NCI-H146 treated with DMSO at 0.1 percent for 48 hours (cell line): ENCODE data around the gene INPP5F.

Experiments
- DNase-seq: peaks from one replicate; lab custom pipeline; 2025; ENCODE audit not compliant: unreplicated experiment; lab: John Stamatoyannopoulos, UW

Gene INPP5F

GRCh38 chr10:119737823-119738222 lies 12.0 kb downstream of the INPP5F start:
- DNase-seq = no peak

- no peak for DNase-seq
Measured at GRCh38 chr10:119738962-119739361, 13.1 kb downstream of the INPP5F start.

DNA sequence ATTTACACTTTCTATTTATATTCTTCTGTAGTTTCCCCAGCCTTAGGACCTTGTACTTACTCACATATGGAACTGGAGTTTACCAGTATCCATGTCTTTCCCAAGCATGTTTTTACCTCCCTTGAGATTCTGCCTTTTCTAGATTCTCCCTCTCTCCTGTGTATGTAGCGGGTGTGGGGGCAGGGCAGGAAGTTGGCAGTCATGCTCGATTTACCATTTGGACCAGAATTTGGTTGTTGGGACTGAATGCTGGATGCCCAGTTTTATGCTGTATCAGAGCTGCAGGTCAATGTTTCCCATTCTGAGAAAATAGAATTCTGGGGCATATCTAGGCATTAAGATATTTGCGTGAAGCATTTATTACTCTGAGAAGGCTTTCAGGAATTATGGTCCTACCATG lies 14.2 kb downstream of the INPP5F start:
- DNase-seq = no peak

DNA sequence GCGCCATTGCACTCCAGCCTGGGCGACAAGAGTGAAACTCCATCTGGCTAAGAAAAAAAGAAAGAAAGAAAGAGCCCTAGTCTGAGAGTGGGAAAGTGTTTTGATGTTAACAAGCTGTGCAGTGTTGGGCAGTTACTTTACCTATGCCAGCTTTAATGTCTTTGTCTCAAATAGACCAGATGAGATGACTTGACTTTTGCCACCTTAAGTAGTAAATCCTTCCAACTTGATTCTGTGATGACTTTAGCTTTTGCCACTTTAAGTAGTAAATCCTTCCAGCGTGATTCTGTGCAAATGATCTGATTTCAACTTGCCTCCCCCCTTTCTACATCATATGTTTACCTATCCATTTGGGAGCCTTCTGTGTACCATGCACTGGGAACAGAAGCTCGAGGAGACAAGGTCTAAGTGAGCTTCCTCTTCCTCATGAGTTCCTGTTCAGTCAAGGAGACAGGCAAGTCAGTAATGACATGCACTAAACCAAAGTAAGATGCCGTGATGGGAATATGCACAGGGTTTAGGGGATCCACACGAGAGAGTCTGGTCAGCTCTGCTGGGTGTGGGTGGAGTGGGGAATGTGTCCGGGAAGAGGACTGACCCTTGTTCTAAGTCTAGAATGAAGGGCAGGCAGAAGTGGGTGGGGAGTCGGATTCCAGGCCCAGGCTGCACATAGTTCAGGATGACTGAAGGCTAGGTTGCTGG lies 17.2 kb downstream of the INPP5F start:
- DNase-seq = no peak

DNA sequence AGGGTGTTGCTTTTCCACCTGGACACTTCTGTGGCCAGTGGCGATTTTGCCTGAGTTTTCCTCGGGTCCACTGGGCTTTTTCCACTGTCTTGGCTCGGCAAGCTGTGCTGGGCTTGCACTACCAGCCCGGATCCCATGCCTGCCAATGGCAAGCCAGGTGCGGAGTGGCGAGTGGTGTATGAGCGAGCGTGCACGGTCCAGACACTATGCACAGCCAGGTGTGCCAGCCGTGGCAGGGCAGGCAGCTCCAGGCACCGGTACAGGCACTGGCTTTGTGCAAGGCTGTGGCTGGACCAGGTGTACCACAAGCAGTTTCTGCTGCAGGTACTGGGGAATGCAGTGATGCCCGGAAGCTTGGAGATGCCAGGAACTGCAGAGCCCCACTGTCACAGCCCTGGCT lies 22.1 kb downstream of the INPP5F start:
- no peak for DNase-seq

- no peak for DNase-seq
Measured at GRCh38 chr10:119748871-119749270, 23.0 kb downstream of the INPP5F start.

DNA sequence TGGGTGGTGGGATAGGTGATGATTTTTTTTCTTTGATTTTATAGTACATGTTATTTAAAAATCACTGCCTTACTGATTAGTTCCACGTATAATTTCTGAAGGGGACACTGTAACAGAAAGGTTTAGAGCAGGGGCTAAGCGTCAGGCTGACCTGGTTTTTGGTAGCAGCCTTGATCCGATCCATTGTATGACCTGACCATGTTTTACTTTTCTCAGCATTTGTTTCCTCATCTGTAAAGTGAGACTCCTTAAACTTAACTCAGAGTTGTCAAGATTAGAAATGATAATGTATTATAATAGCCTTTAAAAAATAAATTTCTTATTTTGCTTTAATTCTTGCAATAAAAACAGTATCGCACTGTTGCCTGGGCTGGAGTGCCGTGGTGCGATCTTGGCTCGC lies 23.6 kb downstream of the INPP5F start:
- DNase-seq = no peak

DNA sequence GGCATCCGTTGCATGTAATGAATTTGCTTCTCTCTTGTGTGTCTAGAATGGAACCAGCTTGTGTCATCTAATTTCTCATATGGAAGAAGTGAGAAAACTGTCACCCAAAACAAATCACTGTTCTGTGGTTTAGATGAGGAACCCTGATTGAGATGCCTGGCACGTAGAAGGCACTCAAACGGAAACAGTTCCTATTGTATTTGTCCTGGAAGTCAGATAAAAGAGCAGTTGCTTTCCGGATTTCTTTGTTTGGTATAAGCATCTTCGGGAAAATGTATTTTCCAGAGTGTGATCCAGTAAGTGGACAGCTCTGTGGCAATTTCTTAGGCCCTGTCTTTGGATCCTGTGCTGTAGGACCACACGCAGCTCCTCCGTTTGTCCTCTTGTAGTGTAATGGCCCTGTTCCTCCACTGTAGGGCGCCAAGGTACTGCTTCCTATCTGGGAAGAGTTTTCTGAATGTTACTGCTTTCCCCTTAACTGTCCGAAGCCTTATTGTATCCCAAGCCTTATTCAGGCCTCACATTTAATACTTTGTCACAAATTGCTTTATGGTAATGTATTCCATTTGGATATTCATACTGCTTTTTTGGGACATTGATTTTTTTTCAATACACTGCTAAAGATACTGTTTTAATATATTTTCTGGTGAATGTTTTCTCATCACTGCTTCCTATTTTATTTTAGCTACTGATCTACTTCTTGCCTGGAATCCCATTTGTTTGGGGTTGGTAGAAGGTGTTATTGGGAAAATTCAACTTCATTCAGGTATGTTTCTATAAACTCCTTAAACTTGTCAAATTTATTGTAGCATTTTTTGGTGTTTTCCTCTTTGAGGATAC lies 24.8 kb downstream of the INPP5F start:
- DNase-seq = peak; percentile 61

DNA sequence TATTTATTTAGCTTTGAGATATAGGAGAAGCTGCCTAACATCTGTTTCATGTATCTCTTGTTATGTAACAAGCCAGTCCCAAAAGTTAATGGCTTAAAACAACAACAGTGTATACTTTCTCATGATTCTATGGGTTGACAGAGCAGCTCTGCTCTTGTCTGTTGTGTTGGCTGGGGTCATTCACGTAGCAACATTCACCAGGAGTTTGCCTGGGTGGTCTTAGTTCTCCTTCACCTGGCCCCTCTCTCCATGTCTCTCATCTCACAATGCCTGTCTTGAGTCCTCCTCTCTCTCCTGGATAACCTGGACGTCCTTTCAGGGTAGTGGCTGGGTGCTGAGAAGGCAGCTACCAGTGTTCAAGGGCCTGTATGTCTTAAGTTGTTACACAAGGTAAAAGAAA lies 27.5 kb downstream of the INPP5F start:
- no peak for DNase-seq

GRCh38 chr10:119754085-119754484 lies 28.2 kb downstream of the INPP5F start:
- DNase-seq = no peak

GRCh38 chr10:119754936-119755335 lies 29.1 kb downstream of the INPP5F start:
- no peak for DNase-seq

DNA sequence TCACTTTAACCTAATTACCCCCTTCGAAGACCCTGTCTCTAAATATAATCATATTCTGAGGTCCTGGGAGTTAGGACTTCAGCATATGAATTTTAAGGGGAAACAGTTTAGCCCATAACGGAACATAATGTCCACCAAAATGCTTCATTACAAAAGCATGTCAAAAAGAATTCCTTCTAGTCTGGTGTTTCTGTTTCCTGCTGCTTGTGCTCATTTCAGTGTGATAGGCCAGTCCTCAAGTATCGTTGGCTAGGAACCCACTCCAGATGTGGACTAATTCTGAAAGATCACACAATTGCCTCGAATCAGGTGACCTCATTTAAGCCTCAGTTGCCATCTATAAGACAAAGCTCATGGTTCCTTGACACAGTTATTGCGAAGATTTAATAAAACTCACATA lies 29.6 kb downstream of the INPP5F start:
- DNase-seq = no peak

DNA sequence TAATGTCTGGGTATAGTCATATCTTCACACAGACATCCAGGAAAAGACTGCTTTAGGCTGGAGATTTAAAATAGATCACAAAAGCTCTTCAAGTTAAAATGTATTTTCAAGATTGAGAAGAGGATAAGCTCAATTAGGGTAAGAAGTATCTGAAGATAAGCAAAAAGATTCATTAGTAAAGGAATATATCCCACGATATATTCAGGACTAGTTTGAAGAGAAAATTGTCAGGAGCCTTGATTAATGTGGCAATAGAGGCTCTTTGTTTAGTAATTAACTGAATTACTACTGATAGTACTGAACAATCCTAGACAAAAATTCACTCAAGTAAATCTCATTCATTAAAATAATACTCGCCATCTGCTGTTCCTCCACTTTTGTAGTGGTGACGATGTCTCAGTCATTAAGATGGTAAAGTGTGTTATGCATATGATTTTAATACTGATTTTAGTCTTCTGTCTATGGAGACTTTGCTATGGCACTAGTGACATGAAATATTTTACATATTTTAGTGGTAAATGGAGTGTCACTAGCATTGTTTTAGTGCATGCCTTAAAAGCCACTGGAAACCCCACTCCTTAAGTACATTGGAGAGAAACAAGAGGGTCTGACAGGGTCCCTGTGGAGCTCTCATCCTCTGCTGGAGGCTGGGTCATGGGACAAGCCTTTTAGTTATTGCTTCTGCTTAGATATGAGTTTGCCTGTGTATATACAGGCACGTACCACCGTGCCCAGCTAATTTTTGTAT lies 32.8 kb downstream of the INPP5F start:
- DNase-seq = no peak

GRCh38 chr10:119759832-119760231 lies 34.0 kb downstream of the INPP5F start:
- no peak for DNase-seq

DNA sequence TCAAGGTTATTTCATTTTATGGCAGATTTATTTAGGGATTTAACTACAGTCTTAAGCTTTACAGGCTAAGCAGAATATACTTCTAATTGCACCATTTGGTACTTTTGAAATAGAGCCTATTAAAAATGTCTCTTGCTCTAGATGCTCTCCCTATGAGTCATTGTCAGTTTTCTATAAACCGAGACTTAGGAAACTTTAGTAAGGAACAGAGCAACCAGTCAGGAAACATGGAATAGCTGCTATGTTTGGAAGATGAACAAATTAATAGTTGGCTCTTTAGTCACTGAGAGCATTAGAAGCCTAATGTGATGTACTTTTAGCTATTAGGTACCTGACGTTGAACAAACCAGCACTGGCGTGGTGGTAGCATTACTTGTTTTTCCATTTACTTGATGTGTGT lies 35.3 kb downstream of the INPP5F start:
- no peak for DNase-seq

DNA sequence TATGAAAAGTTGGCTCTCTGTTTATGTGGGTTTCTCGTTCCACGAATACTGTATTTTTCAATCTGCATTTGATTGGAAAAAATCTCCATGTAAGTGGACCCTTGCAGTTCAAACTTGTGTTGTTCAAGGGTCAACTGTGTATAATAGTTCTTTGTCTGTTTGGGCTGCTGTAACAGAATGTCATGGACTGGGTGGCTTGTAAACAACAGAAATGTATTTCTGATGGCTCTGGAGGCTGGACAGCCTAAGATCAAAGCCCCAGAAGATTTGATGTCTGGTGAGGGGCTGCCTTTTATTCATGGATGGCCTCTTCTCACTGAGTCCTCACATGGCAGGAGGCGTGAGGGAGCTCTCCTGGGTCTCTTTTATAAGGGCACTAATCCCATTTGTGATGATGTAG lies 36.2 kb downstream of the INPP5F start:
- DNase-seq = no peak

- DNase-seq = no peak
Measured at GRCh38 chr10:119762805-119763798, 37.3 kb downstream of the INPP5F start.

GRCh38 chr10:119768455-119769094 lies 42.7 kb downstream of the INPP5F start:
- no peak for DNase-seq

DNA sequence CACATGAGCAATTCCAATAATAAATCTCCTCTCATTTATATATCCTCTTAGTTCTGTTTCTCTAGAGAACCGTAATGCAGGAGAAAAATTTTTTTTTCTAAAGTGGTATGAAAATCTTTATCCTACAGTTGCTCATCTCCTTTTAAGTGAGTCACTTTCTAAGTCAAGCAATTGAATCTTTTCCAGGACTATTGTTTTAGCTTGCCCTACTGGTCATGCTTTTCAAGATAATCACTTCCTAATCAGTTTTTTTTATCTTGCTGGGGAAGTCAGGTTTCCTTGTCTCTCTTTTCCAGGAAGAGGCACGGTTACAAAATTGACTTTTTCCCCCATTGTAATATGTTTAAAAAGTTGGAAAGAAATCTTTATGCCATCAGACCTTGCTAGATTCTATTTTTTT lies 44.0 kb downstream of the INPP5F start:
- no peak for DNase-seq

- DNase-seq = no peak
Measured at GRCh38 chr10:119770928-119771327, 45.1 kb downstream of the INPP5F start.
